Trophoblast cell (in vitro differentiated cells and primary cell): ENCODE results near the gene ACKR3.

ENCODE experiments used
- DNase-seq, 2 donors: peaks; one replicate each; pipeline ENCODE4 v3.0.0-alpha.2; 2016
- H2AFZ ChIP-seq: 2 replicates; pipeline ENCODE4 v1.6.1; 2013; ENCODE audit warnings: low read length, moderate library complexity, mild to moderate bottlenecking; ENCODE audit not compliant: insufficient read depth, poor library complexity
- H2AK5ac ChIP-seq: 2 replicates; pipeline ENCODE4 v1.6.1; 2013; ENCODE audit warnings: mild to moderate bottlenecking, low read length
- H2BK120ac ChIP-seq: 2 replicates; pipeline ENCODE4 v1.6.1; 2013; ENCODE audit warnings: low read length, mild to moderate bottlenecking, moderate library complexity; ENCODE audit not compliant: insufficient read depth, poor library complexity
- H2BK12ac ChIP-seq: 2 replicates; pipeline ENCODE4 v1.6.1; 2013; ENCODE audit warnings: mild to moderate bottlenecking, low read length, moderate library complexity
- H2BK5ac ChIP-seq: 2 replicates; pipeline ENCODE4 v1.6.1; 2013; ENCODE audit warnings: low read length, low read depth, moderate library complexity, mild to moderate bottlenecking; ENCODE audit not compliant: poor library complexity
- H3K14ac ChIP-seq: 2 replicates; pipeline ENCODE4 v1.6.1; 2013; ENCODE audit warnings: mild to moderate bottlenecking, low read length
- H3K18ac ChIP-seq: 2 replicates; pipeline ENCODE4 v1.6.1; 2013; ENCODE audit warnings: mild to moderate bottlenecking, low read length
- H3K23ac ChIP-seq: 2 replicates; pipeline ENCODE4 v1.6.1; 2013; ENCODE audit warnings: low read length
- H3K27ac ChIP-seq: 2 replicates; pipeline ENCODE4 v1.5.1; 2013; ENCODE audit warnings: low read depth, mild to moderate bottlenecking, inconsistent platforms, low read length, moderate library complexity
- H3K27me3 ChIP-seq: 2 replicates; pipeline ENCODE4 v1.6.1; 2013; ENCODE audit warnings: inconsistent platforms, mild to moderate bottlenecking, low read length, moderate library complexity; ENCODE audit not compliant: insufficient read depth
- H3K36me3 ChIP-seq, 2 experiments: 1 replicate in 1 of 2; 2 replicates in 1 of 2; pipeline ENCODE4 v1.6.1; 2013; ENCODE audit warnings: low read length in 2 of 2, mild to moderate bottlenecking in 2 of 2, moderate library complexity in 1 of 2; ENCODE audit not compliant: insufficient read depth in 2 of 2, control insufficient read depth in 1 of 2
- H3K4ac ChIP-seq: 2 replicates; pipeline ENCODE4 v1.6.1; 2013; ENCODE audit warnings: low read depth, mild to moderate bottlenecking, low read length, moderate library complexity
- H3K4me1 ChIP-seq, 2 experiments: 1 replicate in 1 of 2; 2 replicates in 1 of 2; pipeline ENCODE4 v1.6.1; 2013; ENCODE audit warnings: low read length in 2 of 2, mild to moderate bottlenecking in 2 of 2, moderate library complexity in 1 of 2; ENCODE audit not compliant: insufficient read depth in 2 of 2, control insufficient read depth in 1 of 2
- H3K4me2 ChIP-seq: 2 replicates; pipeline ENCODE4 v1.6.1; 2013; ENCODE audit warnings: inconsistent platforms, mild to moderate bottlenecking, low read length, moderate library complexity
- H3K4me3 ChIP-seq: 2 replicates; pipeline ENCODE4 v1.5.1; 2013; ENCODE audit warnings: mild to moderate bottlenecking, low read depth, low read length, inconsistent platforms
- H3K79me1 ChIP-seq: one replicate; pipeline ENCODE4 v1.6.1; 2013; ENCODE audit warnings: low read length
- H3K79me2 ChIP-seq: 2 replicates; pipeline ENCODE4 v1.6.1; 2013; ENCODE audit warnings: low read length, mild to moderate bottlenecking; ENCODE audit not compliant: control insufficient read depth, insufficient read depth, poor library complexity
- H3K9ac ChIP-seq: 2 replicates; pipeline ENCODE4 v1.6.1; 2013; ENCODE audit warnings: mild to moderate bottlenecking, low read length
- H3K9me3 ChIP-seq: 2 replicates; pipeline ENCODE4 v1.6.1; 2013; ENCODE audit warnings: low read depth, mild to moderate bottlenecking, control low read depth, inconsistent platforms, low read length; ENCODE audit not compliant: insufficient read depth
- H4K12ac ChIP-seq: 2 replicates; pipeline ENCODE4 v1.6.1; 2013; ENCODE audit warnings: low read depth, mild to moderate bottlenecking, low read length, moderate library complexity
- H4K8ac ChIP-seq: 2 replicates; pipeline ENCODE4 v1.6.1; 2013; ENCODE audit warnings: low read depth, mild to moderate bottlenecking, low read length, moderate library complexity
- H4K91ac ChIP-seq: one replicate; pipeline ENCODE4 v1.6.1; 2013; ENCODE audit warnings: low read depth, mild to moderate bottlenecking, low read length, moderate library complexity
- WGBS: extraction: QIAGEN DNeasy Blood & Tissue Kit; methylation state at CpG from one replicate; pipeline ENCODE4 v1.1.7; 2013; ENCODE audit warnings: missing lambda C conversion rate; ENCODE audit not compliant: insufficient read length, insufficient coverage; ENCODE audit errors: extremely low coverage; 5-methylcytosine and 5-hydroxymethylcytosine counted together

The ACKR3 gene

GRCh38 chr2:236573066-236573929 lies 3.7 kb downstream of the ACKR3 start:
- Histone ChIP-seq H3K23ac (no peak overlapping the region), H3K27me3 (no peaks in the 10 kb centered on the region), H4K8ac (peak overlapping the region; percentile 33), H2AK5ac (peak overlapping the region; percentile 63), H3K9ac (peak overlapping the region; percentile 21), H4K91ac (peak overlapping the region; percentile 75), H3K14ac (peak overlapping the region; percentile 13), H3K9me3 (no peaks in the 10 kb centered on the region), H3K36me3 (peaks cover 36 to 38% of the 10 kb centered on the region in 2 experiments), H3K4me3 (no peak overlapping the region), H3K4me1 (peaks cover 42 to 49% of the 10 kb centered on the region in 2 experiments), H3K27ac (peak overlapping the region; percentile 87), H2BK120ac (peak overlapping the region; percentile 12), H3K4ac (peak overlapping the region; percentile 99), H3K4me2 (peak overlapping the region; percentile 87), H3K79me1 (peaks cover 66% of the 10 kb centered on the region), H2BK12ac (peak overlapping the region; percentile 22), H2AFZ (peak overlapping the region; percentile 10), H3K79me2 (peaks cover 67% of the 10 kb centered on the region), H2BK5ac (peak overlapping the region; percentile 22), H3K18ac (peak overlapping the region; percentile 47), H4K12ac (peak overlapping the region; percentile 49)
- WGBS = no CpG with 5 or more reads among the region's 12 CpGs
- DNase-seq = no peak

GRCh38 chr2:236574000-236574399 lies 4.4 kb downstream of the ACKR3 start:
- Histone ChIP-seq H3K4ac (peak overlapping the region; percentile 99), H3K4me1 (peaks cover 48 to 53% of the 10 kb centered on the region in 2 experiments), H4K12ac (no peak overlapping the region), H3K4me3 (no peak overlapping the region), H3K14ac (peak overlapping the region; percentile 13), H3K27ac (peak overlapping the region; percentile 87), H3K27me3 (no peaks in the 10 kb centered on the region), H3K9me3 (no peaks in the 10 kb centered on the region), H3K23ac (no peak overlapping the region), H2BK5ac (peak overlapping the region; percentile 22), H2BK12ac (no peak overlapping the region), H3K18ac (peak overlapping the region; percentile 47), H2BK120ac (no peak overlapping the region), H2AFZ (no peak overlapping the region), H3K79me2 (peaks cover 67% of the 10 kb centered on the region), H2AK5ac (no peak overlapping the region), H4K91ac (peak overlapping the region; percentile 75), H3K4me2 (peak overlapping the region; percentile 87), H3K9ac (no peak overlapping the region), H3K36me3 (peaks cover 39 to 40% of the 10 kb centered on the region in 2 experiments), H4K8ac (peak overlapping the region; percentile 33), H3K79me1 (peaks cover 67% of the 10 kb centered on the region)
- no peak for DNase-seq
- WGBS = no CpG with 5 or more reads among the region's 14 CpGs

- Histone ChIP-seq H3K4me2 (peak overlapping the region; percentile 57), H4K91ac (peak overlapping the region; percentile 0), H2BK5ac (peak overlapping the region; percentile 52), H3K27me3 (no peaks in the 10 kb centered on the region), H3K4ac (peak overlapping the region; percentile 99), H3K18ac (peak overlapping the region; percentile 26), H2AFZ (no peak overlapping the region), H3K36me3 (peaks cover 40 to 45% of the 10 kb centered on the region in 2 experiments), H3K27ac (peak overlapping the region; percentile 87), H4K8ac (peak overlapping the region; percentile 15), H3K4me1 (peaks cover 53 to 59% of the 10 kb centered on the region in 2 experiments), H3K9ac (no peak overlapping the region), H3K4me3 (no peak overlapping the region), H2BK120ac (no peak overlapping the region), H3K14ac (peak overlapping the region; percentile 51), H3K9me3 (no peaks in the 10 kb centered on the region), H4K12ac (no peak overlapping the region), H3K23ac (no peak overlapping the region), H2AK5ac (no peak overlapping the region), H3K79me2 (peaks cover 70% of the 10 kb centered on the region), H2BK12ac (no peak overlapping the region), H3K79me1 (peaks cover 67% of the 10 kb centered on the region)
- peak in 1 of 2 donors; percentile 42 for DNase-seq
- WGBS = no CpG with 5 or more reads among the region's 18 CpGs
Observed at GRCh38 chr2:236574424-236575145, 5.0 kb downstream of the ACKR3 start.

- no peak overlapping the region for H2AFZ ChIP-seq
- no peaks in the 10 kb centered on the region for H3K27me3 ChIP-seq
- H3K4ac ChIP-seq = peak overlapping the region; percentile 16
- no peak overlapping the region for H3K4me3 ChIP-seq
- H3K4me2 ChIP-seq = peak overlapping the region; percentile 27
- peaks cover under 1% of the 10 kb centered on the region for H3K9me3 ChIP-seq
- no peak overlapping the region for H4K12ac ChIP-seq
- H2AK5ac ChIP-seq = no peak overlapping the region
- H3K79me2 ChIP-seq = peaks cover 65% of the 10 kb centered on the region
- H4K8ac ChIP-seq = peak overlapping the region; percentile 40
- WGBS = no CpG with 5 or more reads among the region's 11 CpGs
- peak overlapping the region; percentile 50 for H3K14ac ChIP-seq
- no peak overlapping the region for H3K9ac ChIP-seq
- H3K79me1 ChIP-seq = peaks cover 65% of the 10 kb centered on the region
- peak overlapping the region; percentile 67 for H3K18ac ChIP-seq
- H2BK120ac ChIP-seq = peak overlapping the region; percentile 42
- DNase-seq = no peak
- H3K27ac ChIP-seq = peak overlapping the region; percentile 87
- H2BK5ac ChIP-seq = peak overlapping the region; percentile 34
- peak overlapping the region; percentile 10 for H2BK12ac ChIP-seq
- peaks cover 54 to 59% of the 10 kb centered on the region in 2 experiments for H3K4me1 ChIP-seq
- H3K36me3 ChIP-seq = peaks cover 43 to 52% of the 10 kb centered on the region in 2 experiments
- peak overlapping the region; percentile 80 for H4K91ac ChIP-seq
- H3K23ac ChIP-seq = no peak overlapping the region
Observed at GRCh38 chr2:236575510-236575909, 5.9 kb downstream of the ACKR3 start.
